Lung (tissue), 12 donors: ENCODE measurements around the gene ADGRL2. TPM values are rescaled to one million over a fixed set of nuclear protein-coding genes. Genes with fewer than 3 reads are reported as not detected.

ENCODE experiments used
- ATAC-seq: fragments of 200-7000 bp; cut with Tn5 transposase; one replicate; pipeline ENCODE4 v1.9.1; 2020; ENCODE audit warnings: moderate number of reproducible peaks; ENCODE audit not compliant: insufficient read depth, low FRiP score
- DNase-seq, 3 donors: peaks; one replicate each; pipeline ENCODE4 v3.0.0-alpha.2; 2013 to 2017
- H3K27ac ChIP-seq, 2 donors: one replicate each; pipeline ENCODE4 v1.5.1; 2013; ENCODE audit warnings: mild to moderate bottlenecking in 2 of 2, moderate library complexity in 2 of 2, control low read depth in 1 of 2, inconsistent platforms in 1 of 2, low read depth in 1 of 2, low read length in 1 of 2
- H3K27me3 ChIP-seq, 3 donors: one replicate each; pipeline ENCODE4 v1.5.1; 2013; ENCODE audit warnings: low read length in 2 of 3; ENCODE audit not compliant: control insufficient read depth in 3 of 3, insufficient read depth in 3 of 3
- H3K36me3 ChIP-seq, 4 donors: one replicate each; pipeline ENCODE4 v1.5.1; 2013; ENCODE audit warnings: low read length in 4 of 4, mild to moderate bottlenecking in 1 of 4, moderate library complexity in 1 of 4; ENCODE audit not compliant: control insufficient read depth in 4 of 4, insufficient read depth in 4 of 4
- H3K4me1 ChIP-seq, 5 donors: one replicate each; pipeline ENCODE4 v1.5.1; 2013; ENCODE audit warnings: low read length in 5 of 5, mild to moderate bottlenecking in 2 of 5, moderate library complexity in 1 of 5; ENCODE audit not compliant: control insufficient read depth in 5 of 5, insufficient read depth in 5 of 5
- H3K4me3 ChIP-seq: one replicate; pipeline ENCODE4 v1.5.1; 2013; ENCODE audit warnings: mild to moderate bottlenecking, control low read depth, moderate library complexity
- H3K9ac ChIP-seq, 2 donors: one replicate each; pipeline ENCODE4 v1.5.1; 2013; ENCODE audit warnings: low read length in 2 of 2, control low read depth in 1 of 2; ENCODE audit not compliant: insufficient read depth in 1 of 2
- H3K9me3 ChIP-seq, 4 donors: one replicate each; pipeline ENCODE4 v1.5.1; 2013; ENCODE audit warnings: low read length in 3 of 4, mild to moderate bottlenecking in 1 of 4, moderate library complexity in 1 of 4; ENCODE audit not compliant: control insufficient read depth in 4 of 4, insufficient read depth in 3 of 4
- WGBS, 2 donors: extraction: QIAGEN DNeasy Blood & Tissue Kit; methylation state at CpG; one replicate each; pipeline ENCODE4 v1.1.7; 2013; 5-methylcytosine and 5-hydroxymethylcytosine counted together
- polyA plus RNA-seq, 2 donors: library from polyadenylated mRNA; stranded (reverse); fragments of 200-250 nt; gene quantifications; one replicate each; pipeline ENCODE4 v1.2.1, GENCODE V29; 2013
- total RNA-seq, 2 donors: library from RNA; depleted of rRNA in 1 of 2; stranded (reverse); fragments of >200 nt in 1 of 2; gene quantifications; one replicate each; pipeline ENCODE4 v1.2.1, GENCODE V29; 2014 to 2021
- TF ChIP-seq, protein P1 (sequence below): IDR thresholded peaks from 2 replicates; pipeline ENCODE4 v1.5.1; 2012; ENCODE audit warnings: mild to moderate bottlenecking; ENCODE audit errors: control extremely low read depth, extremely low read depth
- donor health status: control.
- donor health status: control.
- donor health status: Bipolar disorder and iron deficiency.
- donor health status: healthy.
- donor health status: DM: yes; HTN: yes; CAD: no.

The ADGRL2 gene
- total and polyA plus RNA-seq, 4 donors = 32.5 to 421 (median 72.1) TPM

DNA sequence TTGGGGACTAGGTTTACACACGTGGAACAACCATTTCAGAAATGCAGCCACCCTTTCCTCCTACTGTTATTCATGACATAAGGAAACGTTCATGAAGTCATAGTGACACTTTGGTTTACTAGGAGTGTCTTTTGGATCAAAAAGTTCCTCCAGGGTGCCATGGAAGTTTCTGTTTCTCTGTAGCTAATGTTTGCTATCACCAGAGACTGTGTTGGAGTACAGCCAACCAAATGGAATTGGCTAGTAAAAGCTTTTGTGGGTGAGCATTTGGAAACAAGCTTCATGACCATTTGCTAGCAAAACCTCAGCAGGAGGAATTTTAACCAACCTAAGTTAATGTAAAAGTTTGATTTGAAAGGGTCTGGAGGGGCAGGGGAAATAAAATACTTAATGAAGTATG, 43.9 kb upstream of the ADGRL2 start:
- peak in 1 of 3 donors; percentile 41 for DNase-seq
- Histone ChIP-seq H3K4me1 (peaks cover 0 to 9% (median 2%) of the 10 kb centered on the region in 5 donors), H3K36me3 (no peaks in the 10 kb centered on the region), H3K27me3 (no peaks in the 10 kb centered on the region), H3K9me3 (peaks cover 0 to 1% (median 0%) of the 10 kb centered on the region in 4 donors), H3K27ac (no peak overlapping the region), H3K9ac (no peak overlapping the region), H3K4me3 (no peak overlapping the region)
- no peak for ATAC-seq
- WGBS, 2 donors = 58 to 74% methylated on average over 2 of the region's 2 CpGs
- TF ChIP-seq, protein P1, sequence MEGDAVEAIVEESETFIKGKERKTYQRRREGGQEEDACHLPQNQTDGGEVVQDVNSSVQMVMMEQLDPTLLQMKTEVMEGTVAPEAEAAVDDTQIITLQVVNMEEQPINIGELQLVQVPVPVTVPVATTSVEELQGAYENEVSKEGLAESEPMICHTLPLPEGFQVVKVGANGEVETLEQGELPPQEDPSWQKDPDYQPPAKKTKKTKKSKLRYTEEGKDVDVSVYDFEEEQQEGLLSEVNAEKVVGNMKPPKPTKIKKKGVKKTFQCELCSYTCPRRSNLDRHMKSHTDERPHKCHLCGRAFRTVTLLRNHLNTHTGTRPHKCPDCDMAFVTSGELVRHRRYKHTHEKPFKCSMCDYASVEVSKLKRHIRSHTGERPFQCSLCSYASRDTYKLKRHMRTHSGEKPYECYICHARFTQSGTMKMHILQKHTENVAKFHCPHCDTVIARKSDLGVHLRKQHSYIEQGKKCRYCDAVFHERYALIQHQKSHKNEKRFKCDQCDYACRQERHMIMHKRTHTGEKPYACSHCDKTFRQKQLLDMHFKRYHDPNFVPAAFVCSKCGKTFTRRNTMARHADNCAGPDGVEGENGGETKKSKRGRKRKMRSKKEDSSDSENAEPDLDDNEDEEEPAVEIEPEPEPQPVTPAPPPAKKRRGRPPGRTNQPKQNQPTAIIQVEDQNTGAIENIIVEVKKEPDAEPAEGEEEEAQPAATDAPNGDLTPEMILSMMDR = no peak

DNA sequence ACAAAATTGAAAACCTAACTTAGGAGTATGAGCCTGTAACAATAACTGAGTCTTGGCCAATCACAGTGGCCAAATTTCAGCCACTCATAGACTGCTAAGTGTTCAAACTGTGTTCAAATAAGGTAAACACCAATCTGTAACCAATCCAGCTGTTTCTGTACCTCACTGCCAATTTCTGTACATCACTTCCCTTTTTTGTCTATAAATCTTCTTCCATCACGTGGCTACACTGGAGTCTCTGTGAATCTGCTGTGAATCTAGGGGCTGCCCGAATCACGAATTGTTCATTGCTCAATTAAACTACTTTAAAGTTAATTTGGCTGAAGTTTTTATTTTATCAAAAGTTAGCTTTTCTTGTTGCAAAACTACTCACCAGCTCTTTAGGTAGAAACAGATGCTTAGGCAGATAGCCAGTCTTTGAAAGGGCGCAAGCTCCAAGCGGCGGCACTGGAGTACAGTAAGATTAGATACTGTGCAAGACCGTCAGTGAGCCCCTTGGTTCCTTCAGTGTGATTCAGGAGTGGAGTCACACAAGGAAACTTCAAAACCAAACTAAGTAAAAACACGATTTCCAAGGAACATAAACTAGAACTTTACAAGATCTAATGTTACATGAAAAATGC, 43.2 kb upstream of the ADGRL2 start:
- H3K9me3 ChIP-seq = peaks cover 0 to 1% (median 0%) of the 10 kb centered on the region in 4 donors
- H3K27ac ChIP-seq = no peak overlapping the region
- H3K36me3 ChIP-seq = no peaks in the 10 kb centered on the region
- no peak overlapping the region for H3K4me3 ChIP-seq
- H3K27me3 ChIP-seq = no peaks in the 10 kb centered on the region
- ATAC-seq (no peak), DNase-seq (no peak)
- peaks cover 0 to 9% (median 2%) of the 10 kb centered on the region in 5 donors for H3K4me1 ChIP-seq
- H3K9ac ChIP-seq = no peak overlapping the region
- TF ChIP-seq, protein P1 = no peak
- WGBS, 2 donors = 65 to 66% methylated on average over 8 of the region's 8 CpGs

DNA sequence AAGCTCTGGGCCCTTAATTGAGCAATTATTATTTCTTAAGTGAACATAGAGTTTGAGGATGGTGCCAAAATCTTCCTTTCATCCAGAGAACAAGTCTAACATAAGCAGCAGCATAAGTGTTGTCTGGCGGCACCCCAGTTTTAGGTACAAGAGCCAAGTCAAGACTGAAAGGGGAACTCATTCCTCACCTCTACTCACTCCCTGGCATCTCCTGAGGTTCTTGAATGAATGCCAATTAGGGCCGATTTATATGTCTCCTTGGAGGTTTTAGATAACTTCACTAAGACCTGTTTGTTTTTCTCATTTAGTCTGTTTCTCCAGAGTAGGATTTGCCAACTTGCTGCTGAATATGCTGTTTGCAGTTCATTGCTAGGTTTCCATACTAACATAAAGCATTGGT, 42.6 kb upstream of the ADGRL2 start:
- TF ChIP-seq, protein P1 = no peak
- H3K27me3 ChIP-seq = no peaks in the 10 kb centered on the region
- peaks cover 0 to 9% (median 2%) of the 10 kb centered on the region in 5 donors for H3K4me1 ChIP-seq
- no peak overlapping the region for H3K4me3 ChIP-seq
- H3K36me3 ChIP-seq = no peaks in the 10 kb centered on the region
- WGBS, 2 donors = 57 to 63% methylated on average over 2 of the region's 2 CpGs
- no peak overlapping the region for H3K27ac ChIP-seq
- ATAC-seq (no peak), DNase-seq (peak in 1 of 3 donors; percentile 25)
- H3K9ac ChIP-seq = no peak overlapping the region
- H3K9me3 ChIP-seq = peaks cover 0 to 1% (median 0%) of the 10 kb centered on the region in 4 donors
